ENCODE measurements around the gene DOCK11.

The DOCK11 gene

GRCh38 chrX:118524344-118524743 lies 28.7 kb downstream of the DOCK11 start:
- no peak for DNase-seq
- in situ Hi-C loops (cut with MboI; ENCODE audit: low pct_unique_long_range_greater_than_20kb, low sequenced_read_pairs), result no loop called here

- DNase-seq, result no peak
- in situ Hi-C loops (cut with MboI; ENCODE audit: low pct_unique_long_range_greater_than_20kb, low sequenced_read_pairs), result no loop called here
Measured at GRCh38 chrX:118525174-118525730, 29.6 kb downstream of the DOCK11 start.

DNA sequence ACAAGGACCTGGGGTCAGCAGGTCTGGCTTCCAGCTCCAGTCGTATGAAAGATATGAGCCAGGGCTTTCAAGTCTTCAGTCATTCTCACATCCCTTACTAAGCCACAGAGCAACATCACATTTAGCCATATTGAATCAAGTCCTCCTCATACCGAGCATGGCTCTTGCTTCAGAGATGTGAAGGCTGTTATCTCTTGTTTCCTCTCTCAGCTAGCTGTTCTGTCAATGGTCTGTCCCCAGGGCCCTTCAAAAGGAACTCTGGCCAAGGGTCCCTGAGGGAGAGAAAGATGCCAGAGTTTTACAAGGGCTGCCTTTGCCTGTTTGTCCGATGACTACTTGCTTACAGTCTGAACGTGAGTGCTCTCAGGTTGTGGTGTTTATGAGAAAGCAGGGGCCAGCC lies 30.5 kb downstream of the DOCK11 start:
- in situ Hi-C loops (cut with MboI; ENCODE audit: low pct_unique_long_range_greater_than_20kb, low sequenced_read_pairs), result no loop called here
- no peak for DNase-seq

- in situ Hi-C loops (cut with MboI; ENCODE audit: low pct_unique_long_range_greater_than_20kb, low sequenced_read_pairs), result no loop called here
Measured at GRCh38 chrX:118528071-118528737, 32.6 kb downstream of the DOCK11 start.

DNA sequence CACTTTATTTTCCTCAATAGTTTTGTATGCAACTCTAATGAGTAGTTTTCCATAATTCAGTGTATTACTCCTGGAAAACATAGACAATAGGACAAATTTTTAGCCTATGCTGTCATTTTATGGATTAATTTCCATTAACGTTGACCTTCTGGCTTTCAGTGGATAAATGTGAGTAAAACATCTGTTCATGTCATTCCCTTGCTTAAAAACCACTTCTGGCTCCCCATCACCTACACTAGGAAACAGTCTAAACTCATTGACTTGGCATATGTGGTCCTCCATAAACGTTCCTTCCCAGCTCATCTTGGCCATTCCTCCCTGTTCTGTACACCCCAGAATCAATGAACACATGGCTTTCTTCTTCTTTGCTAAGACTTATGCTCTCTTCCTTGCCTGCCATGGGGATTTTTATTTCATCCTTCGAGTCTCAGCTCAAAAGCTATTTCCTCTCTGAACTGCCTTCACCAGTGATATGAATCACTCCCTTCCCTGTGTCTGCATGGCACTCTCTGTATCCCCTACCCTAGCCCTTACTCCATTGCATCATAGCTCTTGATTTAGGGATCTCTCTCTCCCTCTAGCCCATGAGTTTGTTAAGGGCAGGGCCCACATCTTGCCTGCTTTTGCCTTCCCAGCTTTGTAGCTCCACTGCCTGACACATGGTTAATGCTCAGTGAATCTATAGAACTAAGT lies 34.8 kb downstream of the DOCK11 start:
- peak; percentile 55 for DNase-seq
- in situ Hi-C loops (cut with MboI; ENCODE audit: low pct_unique_long_range_greater_than_20kb, low sequenced_read_pairs), result no loop called here

More at GRCh38 chrX:118528071-118528737, 32.6 kb downstream of the DOCK11 start:
- peak; percentile 76 for DNase-seq

- DNase-seq, result no peak
- in situ Hi-C loops (cut with MboI; ENCODE audit: low pct_unique_long_range_greater_than_20kb, low sequenced_read_pairs), result no loop called here
Measured at GRCh38 chrX:118534716-118535493, 39.3 kb downstream of the DOCK11 start.

DNA sequence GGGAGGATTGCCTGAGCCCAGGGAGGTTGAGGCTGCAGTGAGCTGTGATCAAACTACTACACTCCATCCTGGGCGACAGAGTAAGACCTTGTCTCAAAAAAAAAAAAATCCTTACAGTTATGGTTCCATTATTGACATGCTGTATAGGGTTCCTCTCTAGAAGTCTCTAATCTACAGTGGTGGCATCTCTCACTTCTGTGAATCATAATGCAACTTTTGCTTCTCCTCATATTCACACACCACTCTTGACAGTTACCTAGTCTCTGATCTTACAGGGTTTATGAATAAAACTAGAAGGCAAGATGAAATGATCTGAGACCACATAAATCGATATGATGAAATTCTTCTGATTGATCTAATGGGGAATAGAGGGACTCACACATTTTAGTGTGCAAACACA lies 40.6 kb downstream of the DOCK11 start:
- in situ Hi-C loops (cut with MboI; ENCODE audit: low pct_unique_long_range_greater_than_20kb, low sequenced_read_pairs), result no loop called here
- DNase-seq, result no peak

- DNase-seq, result peak; percentile 65
- in situ Hi-C loops (cut with MboI; ENCODE audit: low pct_unique_long_range_greater_than_20kb, low sequenced_read_pairs), result no loop called here
Measured at GRCh38 chrX:118536687-118537461, 41.3 kb downstream of the DOCK11 start.

GRCh38 chrX:118538386-118538785 lies 42.8 kb downstream of the DOCK11 start:
- in situ Hi-C loops (cut with MboI; ENCODE audit: low pct_unique_long_range_greater_than_20kb, low sequenced_read_pairs), result no loop called here
- DNase-seq, result no peak

GRCh38 chrX:118540342-118540741 lies 44.7 kb downstream of the DOCK11 start:
- DNase-seq, result no peak
- in situ Hi-C loops (cut with MboI; ENCODE audit: low pct_unique_long_range_greater_than_20kb, low sequenced_read_pairs), result no loop called here

DNA sequence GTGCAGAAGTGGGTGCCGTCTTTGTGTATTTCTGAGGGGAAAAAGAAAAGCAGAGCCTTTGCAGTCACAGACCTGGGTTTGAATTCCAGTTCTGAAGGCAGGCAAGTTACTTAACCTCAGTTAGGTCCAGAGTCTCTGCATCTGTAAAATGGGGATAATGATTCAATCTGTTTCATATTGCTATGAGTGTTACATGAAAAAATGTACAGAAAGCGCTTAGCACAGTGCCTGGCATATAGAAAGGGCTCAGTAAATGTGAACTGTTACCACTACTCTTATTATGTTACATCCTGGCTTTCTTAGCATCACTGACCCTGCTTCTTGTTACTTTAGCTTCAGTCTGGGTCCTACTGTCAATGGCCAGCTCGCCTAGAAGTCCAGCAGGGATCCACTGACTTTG lies 45.9 kb downstream of the DOCK11 start:
- in situ Hi-C loops (cut with MboI; ENCODE audit: low pct_unique_long_range_greater_than_20kb, low sequenced_read_pairs), result no loop called here
- no peak for DNase-seq

GRCh38 chrX:118545510-118545909 lies 49.9 kb downstream of the DOCK11 start:
- in situ Hi-C loops (cut with MboI; ENCODE audit: low pct_unique_long_range_greater_than_20kb, low sequenced_read_pairs), result no loop called here

GRCh38 chrX:118548841-118549240 lies 53.2 kb downstream of the DOCK11 start:
- no peak for DNase-seq
- in situ Hi-C loops (cut with MboI; ENCODE audit: low pct_unique_long_range_greater_than_20kb, low sequenced_read_pairs), result no loop called here

More at GRCh38 chrX:118545510-118545909, 49.9 kb downstream of the DOCK11 start:
- no peak for DNase-seq

- no peak for DNase-seq
- in situ Hi-C loops (cut with MboI; ENCODE audit: low pct_unique_long_range_greater_than_20kb, low sequenced_read_pairs), result no loop called here
Measured at GRCh38 chrX:118550792-118551191, 55.2 kb downstream of the DOCK11 start.

- in situ Hi-C loops (cut with MboI; ENCODE audit: low pct_unique_long_range_greater_than_20kb, low sequenced_read_pairs), result no loop called here
Measured at GRCh38 chrX:118551426-118551825, 55.8 kb downstream of the DOCK11 start.

GRCh38 chrX:118552121-118552900 lies 56.7 kb downstream of the DOCK11 start:
- DNase-seq, result no peak
- in situ Hi-C loops (cut with MboI; ENCODE audit: low pct_unique_long_range_greater_than_20kb, low sequenced_read_pairs), result no loop called here

More at GRCh38 chrX:118551426-118551825, 55.8 kb downstream of the DOCK11 start:
- no peak for DNase-seq

- in situ Hi-C loops (cut with MboI; ENCODE audit: low pct_unique_long_range_greater_than_20kb, low sequenced_read_pairs), result no loop called here
- DNase-seq, result no peak
Measured at GRCh38 chrX:118553042-118553710, 57.6 kb downstream of the DOCK11 start.

- no peak for DNase-seq
- in situ Hi-C loops (cut with MboI; ENCODE audit: low pct_unique_long_range_greater_than_20kb, low sequenced_read_pairs), result no loop called here
Measured at GRCh38 chrX:118554511-118554910, 58.9 kb downstream of the DOCK11 start.
